ENCODE measurements around the gene RABGAP1.

Gene RABGAP1

GRCh38 chr9:122944960-122945888, 4.4 kb downstream of the RABGAP1 start:
- no peak for DNase-seq

DNA sequence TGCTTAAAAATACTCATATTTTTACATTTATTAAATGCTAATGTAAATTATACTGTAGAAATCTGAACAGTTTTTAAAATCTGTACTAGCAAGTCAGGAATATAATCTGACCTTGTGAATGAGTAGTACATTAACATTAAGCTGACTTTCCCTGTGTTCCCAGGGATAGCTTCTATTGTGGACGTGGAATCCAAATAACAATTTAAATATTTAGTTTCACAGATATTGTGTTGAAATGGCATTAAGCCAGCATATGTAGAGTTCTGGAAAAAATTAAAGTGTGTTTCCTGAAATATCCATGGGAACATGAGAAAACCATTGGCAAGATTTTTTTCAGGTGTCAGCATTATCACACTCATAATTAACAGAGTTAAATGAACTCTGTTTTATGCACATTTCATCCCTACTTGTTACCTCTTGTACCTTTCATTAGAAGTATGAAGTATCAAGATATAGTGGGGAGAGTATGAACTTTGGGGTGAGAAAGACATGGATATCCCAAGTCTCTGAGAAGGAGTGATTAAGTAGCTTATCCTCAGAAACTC, 5.7 kb downstream of the RABGAP1 start:
- no peak for DNase-seq

- no peak for DNase-seq
These were observed 7.5 kb downstream of the RABGAP1 start for GRCh38 chr9:122948313-122948712.

GRCh38 chr9:122949696-122950095, 8.9 kb downstream of the RABGAP1 start:
- DNase-seq, result no peak

DNA sequence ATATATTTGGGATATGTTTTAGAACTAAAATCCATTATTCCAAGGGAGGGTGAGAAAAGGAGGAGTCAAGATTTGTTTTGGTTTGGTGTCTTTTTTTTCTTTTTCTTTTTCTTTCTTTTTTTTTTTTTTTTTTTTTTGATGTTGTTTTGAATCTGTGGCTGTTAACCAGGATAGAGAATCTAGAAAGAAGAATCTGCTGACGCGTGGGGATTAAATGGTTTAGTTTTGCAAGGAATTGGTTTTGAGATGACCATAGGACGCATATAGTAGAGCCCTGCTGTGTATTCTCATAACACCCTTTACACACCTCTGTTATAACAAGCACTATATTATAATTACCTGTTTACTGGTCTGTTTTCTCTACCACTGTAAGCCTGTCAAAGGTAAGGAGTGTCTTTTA, 9.4 kb downstream of the RABGAP1 start:
- DNase-seq, result no peak

- DNase-seq, result no peak
These were observed 10.2 kb downstream of the RABGAP1 start for GRCh38 chr9:122951056-122951455.

DNA sequence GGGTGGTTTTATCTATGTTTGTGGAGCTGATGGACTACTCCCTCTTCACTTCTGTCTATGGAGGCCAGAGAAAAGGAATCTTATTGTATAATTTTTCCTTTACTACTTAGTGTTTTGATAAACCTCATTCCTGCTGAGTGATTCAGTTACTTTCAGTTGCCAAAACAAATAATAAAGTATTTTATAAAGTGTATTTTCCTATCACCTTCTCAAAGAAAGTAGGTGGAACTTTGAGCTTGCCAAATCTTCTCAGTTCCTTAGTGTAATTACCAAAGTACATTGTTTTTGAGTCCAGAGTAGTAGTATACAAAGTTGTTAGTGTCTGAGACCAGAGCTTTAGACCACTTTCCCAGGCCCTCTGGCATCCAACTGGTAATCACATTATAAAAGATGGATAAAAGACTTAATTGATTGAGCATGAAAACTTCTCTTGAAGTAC, 13.5 kb downstream of the RABGAP1 start:
- no peak for DNase-seq

GRCh38 chr9:122955961-122956360, 15.1 kb downstream of the RABGAP1 start:
- no peak for DNase-seq

DNA sequence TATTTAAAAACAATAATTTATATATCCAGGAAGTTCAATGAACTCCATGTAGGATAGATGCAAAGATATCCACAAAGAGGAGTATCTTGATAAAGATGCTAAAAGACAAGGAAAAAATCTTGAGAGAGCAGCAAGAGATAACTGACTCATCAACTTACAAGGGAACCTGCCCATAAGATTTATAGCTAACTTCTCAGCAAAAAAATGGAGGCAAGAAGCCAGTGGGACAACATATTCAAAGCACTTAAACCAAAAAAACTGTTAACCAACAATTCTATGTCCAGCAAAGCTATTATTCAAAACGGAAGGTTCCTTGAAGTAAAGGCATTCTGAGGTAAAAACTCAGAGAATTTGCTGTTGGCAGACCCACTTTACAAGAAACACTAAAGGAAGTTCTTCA, 20.3 kb downstream of the RABGAP1 start:
- DNase-seq, result no peak

- no peak for DNase-seq
These were observed 34.4 kb downstream of the RABGAP1 start for GRCh38 chr9:122975196-122975595.

DNA sequence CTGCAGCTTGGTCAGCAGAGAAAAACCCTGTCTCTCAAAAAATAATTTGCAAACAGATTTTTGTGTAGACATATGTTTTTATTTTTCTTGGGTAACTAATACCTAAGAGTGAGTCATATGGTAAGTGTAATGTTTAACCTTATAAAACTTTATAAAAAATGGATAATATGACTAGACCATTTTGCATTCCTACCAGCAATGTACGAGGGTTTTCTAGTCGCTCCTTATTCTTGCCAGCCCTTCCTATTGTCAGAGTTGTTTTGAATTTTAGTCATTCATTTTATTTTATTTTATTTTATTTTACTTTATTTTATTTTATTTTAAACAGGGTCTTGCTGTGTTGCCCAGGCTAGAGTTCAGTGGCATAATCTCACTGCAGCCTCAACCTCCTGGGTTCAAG, 37.8 kb downstream of the RABGAP1 start:
- DNase-seq, result no peak

DNA sequence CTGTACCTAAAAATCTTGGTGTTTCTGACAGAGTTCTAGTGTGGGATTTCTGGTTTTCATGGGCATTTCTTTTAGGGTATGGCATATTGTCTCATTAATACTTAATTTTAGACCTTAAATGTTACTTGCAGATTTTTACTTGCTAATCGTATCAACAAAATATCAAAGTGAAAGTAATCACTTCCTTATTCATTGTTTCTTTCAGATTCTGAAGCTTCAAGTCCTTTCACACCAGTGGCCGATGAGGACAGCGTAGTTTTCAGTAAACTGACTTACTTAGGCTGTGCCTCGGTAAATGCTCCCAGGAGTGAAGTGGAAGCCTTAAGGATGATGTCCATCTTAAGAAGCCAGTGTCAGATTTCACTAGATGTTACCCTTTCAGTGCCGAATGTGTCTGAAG, 45.2 kb downstream of the RABGAP1 start:
- no peak for DNase-seq

DNA sequence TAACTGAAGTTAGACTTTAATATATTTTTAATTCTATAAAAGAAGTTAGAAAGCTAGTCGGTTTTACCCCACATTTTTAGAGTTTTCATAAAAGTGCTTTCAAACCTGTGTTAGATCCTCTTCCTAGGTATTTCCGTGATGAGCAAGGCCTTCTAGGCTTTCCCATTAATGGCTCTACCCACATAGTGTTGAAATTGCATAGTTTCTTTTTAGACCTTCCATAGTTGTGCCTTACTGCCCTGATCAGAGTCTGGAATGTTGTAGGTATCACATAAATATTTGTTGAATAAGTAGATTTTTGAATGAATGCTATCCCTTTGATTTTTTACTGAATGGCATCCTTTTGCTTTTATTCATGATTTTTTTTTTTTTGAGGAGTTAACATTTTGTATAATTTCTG, 47.3 kb downstream of the RABGAP1 start:
- DNase-seq, result no peak

DNA sequence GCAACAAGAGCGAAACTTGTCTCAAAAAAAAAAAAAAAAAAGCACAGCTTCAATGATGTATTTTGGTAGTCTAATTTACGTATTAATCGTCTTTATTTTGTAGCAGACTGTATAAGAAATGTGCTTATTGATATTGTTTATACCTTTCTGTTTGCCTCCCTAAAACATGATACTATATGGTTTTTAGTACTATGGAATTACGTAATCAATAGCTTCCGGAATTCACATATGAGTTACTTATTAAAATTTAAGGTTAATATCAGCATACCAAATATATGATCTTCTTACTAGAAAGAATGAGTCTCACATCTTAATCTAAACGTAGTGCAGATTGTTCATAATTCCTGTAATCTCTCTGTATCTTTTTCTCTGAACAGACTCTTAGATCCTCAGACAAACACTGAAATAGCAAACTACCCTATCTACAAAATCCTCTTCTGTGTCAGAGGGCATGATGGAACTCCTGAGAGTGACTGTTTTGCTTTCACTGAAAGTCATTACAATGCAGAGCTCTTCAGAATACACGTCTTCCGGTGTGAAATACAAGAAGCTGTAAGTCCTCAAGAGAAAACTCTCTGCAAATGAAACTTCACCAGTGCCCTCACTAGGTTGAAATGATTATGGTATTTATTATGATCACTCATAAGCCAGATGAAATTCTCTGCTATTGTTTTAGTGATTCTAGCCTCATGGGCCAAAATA, 48.3 kb downstream of the RABGAP1 start:
- no peak for DNase-seq

DNA sequence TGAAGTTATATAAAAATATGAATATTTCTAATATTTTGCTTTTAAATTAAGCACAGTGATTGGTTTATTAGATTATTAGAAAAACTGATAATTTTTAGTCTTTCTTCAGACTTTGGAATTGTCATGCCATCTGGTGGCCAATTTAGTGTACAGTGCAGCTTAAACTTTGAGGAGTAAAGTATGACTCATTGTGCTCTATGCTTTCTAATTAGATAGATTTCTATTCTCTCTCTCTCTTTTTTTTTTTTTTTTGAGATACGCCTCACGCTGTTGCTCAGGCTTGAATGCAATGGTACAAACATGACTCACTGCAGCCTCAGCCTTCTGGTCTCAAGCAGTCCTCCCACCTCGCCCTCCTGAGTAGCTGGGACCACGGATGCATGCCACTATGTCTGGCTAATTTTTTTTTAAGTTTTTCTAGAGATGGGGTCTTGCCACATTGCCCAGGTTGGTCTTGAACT, 50.6 kb downstream of the RABGAP1 start:
- peak; percentile 45 for DNase-seq

DNA sequence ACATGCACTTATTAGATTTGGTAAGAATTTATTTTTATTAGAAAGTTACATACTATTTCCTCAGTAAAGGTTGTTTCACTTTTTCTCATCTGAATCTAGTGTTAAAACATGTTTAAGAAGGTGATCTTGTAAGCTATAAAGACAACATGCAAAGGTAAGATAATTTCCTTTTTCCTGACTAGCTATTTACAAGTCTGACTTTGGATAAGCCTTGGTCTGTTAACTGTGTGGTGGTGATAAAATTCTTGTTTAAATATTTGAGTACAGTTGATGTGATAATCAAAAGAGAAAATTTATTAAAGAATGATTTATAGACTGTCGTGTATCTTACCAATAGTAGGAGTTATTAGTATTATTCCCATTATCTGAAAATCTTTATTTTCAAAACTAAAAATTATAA, 55.8 kb downstream of the RABGAP1 start:
- no peak for DNase-seq

DNA sequence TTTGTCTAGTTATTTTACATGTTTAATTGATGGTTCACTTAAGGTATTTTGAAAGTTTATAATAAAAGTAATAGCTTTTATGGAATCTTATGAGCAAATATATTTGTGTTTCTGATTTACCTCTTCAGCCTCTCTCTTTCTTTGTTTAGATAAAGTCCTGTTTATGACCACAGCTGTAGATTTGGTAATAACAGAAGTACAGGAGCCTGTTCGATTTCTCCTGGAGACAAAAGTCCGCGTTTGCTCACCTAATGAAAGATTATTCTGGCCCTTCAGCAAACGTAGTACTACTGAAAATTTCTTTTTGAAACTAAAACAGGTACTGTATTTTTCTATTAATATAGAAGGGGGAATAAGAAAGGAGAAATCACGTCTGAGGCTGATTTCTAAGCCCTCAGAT, 57.6 kb downstream of the RABGAP1 start:
- DNase-seq, result no peak

GRCh38 chr9:123000371-123001068, 59.7 kb downstream of the RABGAP1 start:
- DNase-seq, result no peak

- DNase-seq, result no peak
These were observed 61.9 kb downstream of the RABGAP1 start for GRCh38 chr9:123002754-123003153.

DNA sequence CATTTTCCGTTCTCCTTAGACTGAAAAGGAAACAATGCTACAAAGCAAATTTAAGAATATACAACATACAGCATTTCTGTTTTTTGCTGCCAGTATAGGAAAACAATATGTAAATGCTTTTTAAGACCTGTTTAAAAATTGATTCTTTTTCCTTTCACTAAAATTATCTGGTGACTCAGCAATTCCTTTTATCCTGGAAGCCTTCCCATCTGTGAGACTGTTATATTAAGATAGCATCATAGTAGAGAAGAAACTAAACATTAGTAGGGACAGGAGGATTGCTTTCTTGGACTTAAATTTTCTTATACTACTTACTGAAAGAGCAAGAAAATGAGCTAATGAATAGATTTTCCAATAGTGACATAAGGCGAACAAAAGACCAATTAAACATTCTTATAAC, 62.6 kb downstream of the RABGAP1 start:
- DNase-seq, result no peak

DNA sequence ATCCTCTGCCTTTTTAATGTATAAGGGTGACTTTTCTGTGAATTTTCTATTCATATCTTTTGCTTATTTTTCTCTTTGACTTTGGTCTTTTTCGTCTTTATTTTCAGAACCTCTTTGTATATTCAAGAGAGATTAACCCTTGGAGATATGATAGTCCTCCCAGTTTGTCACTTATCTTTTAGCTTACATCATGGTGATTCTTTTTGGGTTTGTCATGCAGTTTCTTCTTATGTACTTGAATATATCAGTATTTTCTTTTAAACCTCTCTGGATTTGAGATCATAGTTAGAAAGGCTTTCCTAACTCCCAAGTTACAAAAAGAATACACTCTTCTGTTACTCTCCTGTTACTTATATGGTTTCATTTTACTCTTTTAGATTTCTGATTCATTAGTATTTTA, 65.1 kb downstream of the RABGAP1 start:
- DNase-seq, result no peak

DNA sequence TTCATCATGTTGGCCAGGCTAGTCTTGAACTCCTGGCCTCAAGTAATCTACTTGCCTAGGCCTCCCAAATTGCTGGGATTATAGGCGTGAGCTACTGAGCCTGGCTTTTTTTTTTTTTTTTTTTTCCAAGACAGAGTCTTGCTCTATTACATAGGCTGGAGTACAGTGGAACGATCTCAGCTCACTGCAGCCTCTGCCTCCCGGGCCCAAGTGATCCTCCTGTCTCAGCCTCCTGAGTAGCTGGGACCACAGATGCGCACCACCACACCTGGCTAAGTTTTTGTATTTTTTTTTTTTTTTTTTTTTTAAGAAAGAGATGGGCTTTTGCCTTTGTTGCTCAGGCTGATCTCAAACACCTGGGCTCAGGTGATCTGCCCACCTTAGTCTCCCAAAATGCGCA, 66.4 kb downstream of the RABGAP1 start:
- no peak for DNase-seq

- DNase-seq, result no peak
These were observed 68.1 kb downstream of the RABGAP1 start for GRCh38 chr9:123008909-123009308.
